Measurements from ENCODE around the gene KCNJ9. TPM values are rescaled to one million over a fixed set of nuclear protein-coding genes. Genes with fewer than 3 reads are reported as not detected.

Gene KCNJ9
- total RNA-seq, 1 experiment from 2014 or later: not detected

DNA sequence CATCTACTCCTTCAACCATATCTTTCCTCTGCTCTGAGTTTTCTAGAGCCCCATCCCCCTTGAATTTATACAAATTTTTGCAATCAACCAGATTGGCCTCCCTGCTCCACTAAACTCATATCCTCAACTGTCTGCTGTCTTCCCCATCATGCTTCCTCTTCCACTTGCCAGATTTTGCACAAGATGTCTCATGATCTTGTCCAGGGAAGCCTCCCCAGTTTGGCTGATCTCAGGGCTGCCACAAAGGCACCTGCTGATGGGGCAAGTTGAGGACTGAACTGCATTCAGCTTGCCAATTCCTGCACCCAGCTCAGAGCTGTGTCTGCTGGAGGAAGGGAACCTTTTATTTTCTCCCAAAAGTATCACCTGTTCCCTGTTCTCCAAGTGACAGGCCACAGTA, 3.9 kb upstream of the KCNJ9 start:
- Histone ChIP-seq H3K27me3 (ENCODE audit: insufficient read depth, low read depth) (peaks cover 38% of the 10 kb centered on the region), H2AFZ (no peak overlapping the region), H3K9me2 (ENCODE audit: insufficient read depth) (no peaks in the 10 kb centered on the region), H3K9me3 (ENCODE audit: insufficient read depth, low read depth) (no peaks in the 10 kb centered on the region), H3K36me3 (ENCODE audit: low read depth) (no peaks in the 10 kb centered on the region), H3K4me2 (no peak overlapping the region), H3K79me2 (ENCODE audit: low read depth) (no peaks in the 10 kb centered on the region), H3F3A (ENCODE audit: insufficient read depth, low read depth) (no peaks in the 10 kb centered on the region), H3K4me3 (no peak overlapping the region), H4K20me1 (ENCODE audit: insufficient read depth) (no peaks in the 10 kb centered on the region), H3K27ac (no peak overlapping the region), H3K4me1 (replicated peaks; ENCODE audit: insufficient read depth) (no peaks in the 10 kb centered on the region)
- POLR2A ChIA-PET (ENCODE audit: unreplicated experiment): no interaction called here
- DNase-seq: no peak
- TF ChIP-seq, protein P1, sequence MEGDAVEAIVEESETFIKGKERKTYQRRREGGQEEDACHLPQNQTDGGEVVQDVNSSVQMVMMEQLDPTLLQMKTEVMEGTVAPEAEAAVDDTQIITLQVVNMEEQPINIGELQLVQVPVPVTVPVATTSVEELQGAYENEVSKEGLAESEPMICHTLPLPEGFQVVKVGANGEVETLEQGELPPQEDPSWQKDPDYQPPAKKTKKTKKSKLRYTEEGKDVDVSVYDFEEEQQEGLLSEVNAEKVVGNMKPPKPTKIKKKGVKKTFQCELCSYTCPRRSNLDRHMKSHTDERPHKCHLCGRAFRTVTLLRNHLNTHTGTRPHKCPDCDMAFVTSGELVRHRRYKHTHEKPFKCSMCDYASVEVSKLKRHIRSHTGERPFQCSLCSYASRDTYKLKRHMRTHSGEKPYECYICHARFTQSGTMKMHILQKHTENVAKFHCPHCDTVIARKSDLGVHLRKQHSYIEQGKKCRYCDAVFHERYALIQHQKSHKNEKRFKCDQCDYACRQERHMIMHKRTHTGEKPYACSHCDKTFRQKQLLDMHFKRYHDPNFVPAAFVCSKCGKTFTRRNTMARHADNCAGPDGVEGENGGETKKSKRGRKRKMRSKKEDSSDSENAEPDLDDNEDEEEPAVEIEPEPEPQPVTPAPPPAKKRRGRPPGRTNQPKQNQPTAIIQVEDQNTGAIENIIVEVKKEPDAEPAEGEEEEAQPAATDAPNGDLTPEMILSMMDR (conservative IDR thresholded peaks at IDR 0.05): no peak
- TF ChIP-seq EZH2 (IDR thresholded peaks at IDR 0.05; ENCODE audit: low read depth): no peak
- intact Hi-C loops (cut with micrococcal nuclease; ENCODE audit: unreplicated experiment): no loop called here
- BruUV-seq (replicated peaks): no TSS peak
- CTCF ChIA-PET: interaction anchor here (1.5 to 2.2 kb wide), 2 partner anchors 31 to 70 kb away, joined by 6 to 7 read pairs; no protein-coding TSS in a partner anchor

GRCh38 chr1:160078512-160079195, 2.7 kb upstream of the KCNJ9 start:
- Histone ChIP-seq H3K4me3 (no peak overlapping the region), H3K9me2 (ENCODE audit: insufficient read depth) (no peaks in the 10 kb centered on the region), H3K4me1 (replicated peaks; ENCODE audit: insufficient read depth) (no peaks in the 10 kb centered on the region), H3F3A (ENCODE audit: insufficient read depth, low read depth) (no peaks in the 10 kb centered on the region), H3K27me3 (ENCODE audit: insufficient read depth, low read depth) (peaks cover 38% of the 10 kb centered on the region), H2AFZ (no peak overlapping the region), H4K20me1 (ENCODE audit: insufficient read depth) (no peaks in the 10 kb centered on the region), H3K27ac (no peak overlapping the region), H3K79me2 (ENCODE audit: low read depth) (no peaks in the 10 kb centered on the region), H3K36me3 (ENCODE audit: low read depth) (no peaks in the 10 kb centered on the region), H3K9me3 (ENCODE audit: insufficient read depth, low read depth) (no peaks in the 10 kb centered on the region), H3K4me2 (no peak overlapping the region)
- POLR2A ChIA-PET (ENCODE audit: unreplicated experiment): interaction anchor here (0.6 to 0.7 kb wide), 3 partner anchors 20 to 163 kb away, joined by 3 to 9 read pairs (median 6); no protein-coding TSS in a partner anchor
- intact Hi-C loops (cut with micrococcal nuclease; ENCODE audit: unreplicated experiment): loop anchor here (1.0 to 2.0 kb wide), 3 partner anchors 32 to 142 kb away; no protein-coding TSS in a partner anchor
- CTCF ChIA-PET: interaction anchor here (0.6 to 2.2 kb wide), 6 partner anchors 16 to 79 kb away, joined by 3 to 7 read pairs (median 4); partner anchors contain the start of gene IGSF8
- DNase-seq: peak in 1 of 2 experiments; percentile 59
- BruUV-seq (replicated peaks): no TSS peak
- TF ChIP-seq EZH2 (IDR thresholded peaks at IDR 0.05; ENCODE audit: low read depth): no peak
- TF ChIP-seq, protein P1 (conservative IDR thresholded peaks at IDR 0.05): peak; percentile 92

DNA sequence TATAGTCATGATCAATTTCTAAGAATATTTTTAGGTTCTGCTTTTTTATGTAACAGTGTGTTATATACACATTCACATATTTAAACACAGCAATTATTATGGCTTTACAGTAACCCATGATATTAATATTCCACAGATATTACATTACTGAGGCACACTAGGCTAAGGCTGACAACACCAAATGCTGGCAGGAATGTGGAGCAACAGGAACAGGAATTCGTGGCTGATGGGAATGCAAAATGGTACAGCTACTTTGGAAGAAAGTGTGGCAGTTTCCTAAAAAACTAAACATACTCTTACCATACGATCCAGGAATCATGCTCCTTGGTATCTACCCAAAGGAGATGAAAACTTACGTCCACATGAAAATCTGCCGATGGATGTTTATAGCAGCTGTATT, 1.9 kb upstream of the KCNJ9 start:
- DNase-seq: no peak
- no peak for TF ChIP-seq EZH2 (IDR thresholded peaks at IDR 0.05; ENCODE audit: low read depth)
- TF ChIP-seq, protein P1 (conservative IDR thresholded peaks at IDR 0.05): no peak
- BruUV-seq (replicated peaks): no TSS peak
- Histone ChIP-seq H3K27ac (no peak overlapping the region), H3K4me3 (no peak overlapping the region), H3K9me3 (ENCODE audit: insufficient read depth, low read depth) (no peaks in the 10 kb centered on the region), H4K20me1 (ENCODE audit: insufficient read depth) (no peaks in the 10 kb centered on the region), H3K36me3 (ENCODE audit: low read depth) (no peaks in the 10 kb centered on the region), H3F3A (ENCODE audit: insufficient read depth, low read depth) (no peaks in the 10 kb centered on the region), H2AFZ (no peak overlapping the region), H3K79me2 (ENCODE audit: low read depth) (no peaks in the 10 kb centered on the region), H3K27me3 (ENCODE audit: insufficient read depth, low read depth) (peaks cover 38% of the 10 kb centered on the region), H3K4me1 (replicated peaks; ENCODE audit: insufficient read depth) (no peaks in the 10 kb centered on the region), H3K4me2 (no peak overlapping the region), H3K9me2 (ENCODE audit: insufficient read depth) (no peaks in the 10 kb centered on the region)
- ChIA-PET CTCF (interaction anchor here (0.6 to 2.2 kb wide), 5 partner anchors 17 to 80 kb away, joined by 3 to 7 read pairs (median 4); partner anchors contain the start of gene IGSF8), POLR2A (ENCODE audit: unreplicated experiment) (interaction anchor here (0.7 kb wide), 1 partner anchor 162 kb away, joined by 9 read pairs; no protein-coding TSS in a partner anchor)
- intact Hi-C loops (cut with micrococcal nuclease; ENCODE audit: unreplicated experiment): loop anchor here (2.0 kb wide), 2 partner anchors 73 to 143 kb away; no protein-coding TSS in a partner anchor

All from PC-9 (cell line).